SK-N-MC (cell line): ENCODE data around the gene RPP25L.
A peak's percentile ranks its signal among the peaks of the same experiment; 100 is the strongest.

Experiments
- DNase-seq: peaks from one replicate; pipeline ENCODE4 v3.0.0-alpha.2; 2011; ENCODE audit warnings: low read depth, low spot score
- H3K27ac ChIP-seq: fragments of 200-600 bp; sonication (generic); 2 replicates; pipeline ENCODE4 v1.5.1; 2016; ENCODE audit warnings: mixed run types
- H3K36me3 ChIP-seq: fragments of 200-600 bp; sonication (generic); 2 replicates; pipeline ENCODE4 v1.6.1; 2017; ENCODE audit warnings: antibody characterized with exemption, low read length, mixed read lengths; ENCODE audit not compliant: insufficient read depth
- H3K4me3 ChIP-seq: fragments of 200-600 bp; sonication (generic); 2 replicates; pipeline ENCODE4 v1.5.1; 2016
- H3K9ac ChIP-seq: fragments of 200-600 bp; sonication (generic); 2 replicates; pipeline ENCODE4 v1.8.0; 2017; ENCODE audit warnings: mixed run types, mixed read lengths; ENCODE audit not compliant: insufficient read length
- H3K9me3 ChIP-seq: fragments of 200-600 bp; sonication (generic); 2 replicates; pipeline ENCODE4 v1.6.1; 2017; ENCODE audit warnings: low read depth, mild to moderate bottlenecking, antibody characterized with exemption, low read length, moderate library complexity, mixed read lengths
- EZH2 ChIP-seq: fragments of 200-600 bp; sonication (generic); IDR thresholded peaks from one replicate; pipeline ENCODE4 v1.6.1; 2017; ENCODE audit warnings: antibody characterized with exemption
- FOXP2 ChIP-seq: optimal IDR thresholded peaks from 2 replicates; pipeline ENCODE3; 2011; ENCODE audit warnings: mild to moderate bottlenecking, moderate library complexity; ENCODE audit not compliant: insufficient read depth; ENCODE audit errors: extremely low read length, control extremely low read depth
- POLR2AphosphoS5 ChIP-seq: IDR thresholded peaks from 2 replicates; pipeline ENCODE4 v1.6.1; 2012; ENCODE audit warnings: mild to moderate bottlenecking, low read depth, low read length, borderline replicate concordance

The RPP25L gene

GRCh38 chr9:34591917-34592866 is 19.7 kb downstream of the RPP25L start:
- no peak overlapping the region for H3K9ac ChIP-seq
- H3K4me3 ChIP-seq, result peak overlapping the region; percentile 73; the same call in 1 of the 2 replicates

GRCh38 chr9:34591248-34591916 is 20.5 kb downstream of the RPP25L start:
- Histone ChIP-seq H3K9ac (no peak overlapping the region), H3K4me3 (peak overlapping the region; percentile 73), H3K27ac (no peak overlapping the region), H3K36me3 (no peaks in the 10 kb centered on the region), H3K9me3 (no peaks in the 10 kb centered on the region)
- no peak for DNase-seq
- TF ChIP-seq POLR2AphosphoS5, result no peak
- no peak for TF ChIP-seq EZH2
- TF ChIP-seq FOXP2, result no peak

More at GRCh38 chr9:34591917-34592866, 19.7 kb downstream of the RPP25L start:
- no peak for DNase-seq
- Histone ChIP-seq H3K36me3 (no peaks in the 10 kb centered on the region), H3K27ac (no peak overlapping the region), H3K9me3 (no peaks in the 10 kb centered on the region)
- TF ChIP-seq POLR2AphosphoS5 (no peak), FOXP2 (no peak), EZH2 (no peak)

- TF ChIP-seq FOXP2 (no peak), POLR2AphosphoS5 (no peak), EZH2 (no peak)
- Histone ChIP-seq H3K36me3 (no peaks in the 10 kb centered on the region), H3K27ac (no peak overlapping the region), H3K4me3 (peak overlapping the region; percentile 82), H3K9me3 (no peaks in the 10 kb centered on the region), H3K9ac (peak overlapping the region; percentile 53)
- no peak for DNase-seq
These were observed 21.3 kb downstream of the RPP25L start for GRCh38 chr9:34590381-34591247.

- no peak for DNase-seq
- no peaks in the 10 kb centered on the region for H3K36me3 ChIP-seq
- H3K27ac ChIP-seq, result no peak within 1 kb of the TSS
- TF ChIP-seq FOXP2, result no peak
- no peak for TF ChIP-seq EZH2
- TF ChIP-seq POLR2AphosphoS5, result no peak
- no peaks in the 10 kb centered on the region for H3K9me3 ChIP-seq
- peak within 1 kb of the TSS; percentile 53 for H3K9ac ChIP-seq
- peak within 1 kb of the TSS; percentile 82 for H3K4me3 ChIP-seq
These were observed 22.1 kb downstream of the RPP25L start, which contains the start of gene CNTFR for GRCh38 chr9:34589636-34590380. CNTFR (minus strand) TSS chr9:34589724; CDS start chr9:34568981, 20,743 bp downstream.

- no peaks in the 10 kb centered on the region for H3K9me3 ChIP-seq
- H3K9ac ChIP-seq, result no peak overlapping the region
- TF ChIP-seq POLR2AphosphoS5, result no peak
- TF ChIP-seq FOXP2, result no peak
- no peak for TF ChIP-seq EZH2
- DNase-seq, result no peak
- H3K4me3 ChIP-seq, result peak overlapping the region; percentile 82
- no peak overlapping the region for H3K27ac ChIP-seq
- H3K36me3 ChIP-seq, result no peaks in the 10 kb centered on the region
These were observed 22.9 kb downstream of the RPP25L start for GRCh38 chr9:34588671-34589635.

GRCh38 chr9:34587271-34587670 is 24.6 kb downstream of the RPP25L start:
- no peak overlapping the region for H3K9ac ChIP-seq
- TF ChIP-seq POLR2AphosphoS5, result no peak
- no peak for TF ChIP-seq EZH2
- TF ChIP-seq FOXP2, result no peak
- H3K4me3 ChIP-seq, result no peak overlapping the region
- DNase-seq, result no peak
- H3K36me3 ChIP-seq, result no peaks in the 10 kb centered on the region
- H3K9me3 ChIP-seq, result no peaks in the 10 kb centered on the region
- no peak overlapping the region for H3K27ac ChIP-seq
